HEK293 (cell line): Measurements from ENCODE around the gene PNMA1.

Experiments
- BCL11B ChIP-seq: fragments of 450-650 bp; formaldehyde crosslinking; IDR thresholded peaks from 2 replicates; pipeline ENCODE4 v1.5.1; 2016; ENCODE audit warnings: low read depth, missing biosample characterization, missing genetic modification characterization
- KLF16 ChIP-seq: fragments of 450-650 bp; formaldehyde crosslinking; IDR thresholded peaks from 2 replicates; pipeline ENCODE4 v1.5.1; 2017; ENCODE audit warnings: missing biosample characterization, missing genetic modification characterization
- MZF1 ChIP-seq: fragments of 450-650 bp; formaldehyde crosslinking; IDR thresholded peaks from 2 replicates; pipeline ENCODE4 v1.5.1; 2017; ENCODE audit warnings: missing biosample characterization, missing genetic modification characterization, borderline replicate concordance
- PRDM10 ChIP-seq: fragments of 450-650 bp; formaldehyde crosslinking; IDR thresholded peaks from 2 replicates; pipeline ENCODE4 v1.5.1; 2016; ENCODE audit warnings: missing biosample characterization, missing genetic modification characterization
- PRDM2 ChIP-seq: fragments of 450-650 bp; formaldehyde crosslinking; IDR thresholded peaks from 2 replicates; pipeline ENCODE4 v1.5.1; 2016; ENCODE audit warnings: missing biosample characterization, missing genetic modification characterization, borderline replicate concordance
- PRDM4 ChIP-seq: fragments of 450-650 bp; formaldehyde crosslinking; IDR thresholded peaks from 2 replicates; pipeline ENCODE4 v1.5.1; 2017; ENCODE audit warnings: missing biosample characterization, missing genetic modification characterization
- SP7 ChIP-seq: fragments of 450-650 bp; formaldehyde crosslinking; IDR thresholded peaks from 2 replicates; pipeline ENCODE4 v1.5.1; 2016; ENCODE audit warnings: missing biosample characterization, missing genetic modification characterization
- ZBTB11 ChIP-seq: fragments of 450-650 bp; formaldehyde crosslinking; conservative IDR thresholded peaks from 2 replicates; pipeline ENCODE4 v1.5.1; 2016; ENCODE audit warnings: low read depth, missing biosample characterization, missing genetic modification characterization
- ZBTB21 ChIP-seq: fragments of 450-650 bp; formaldehyde crosslinking; IDR thresholded peaks from 2 replicates; pipeline ENCODE4 v1.5.1; 2017; ENCODE audit warnings: missing biosample characterization, missing genetic modification characterization
- ZBTB7A ChIP-seq: fragments of 450-650 bp; formaldehyde crosslinking; IDR thresholded peaks from 2 replicates; pipeline ENCODE4 v1.5.1; 2016; ENCODE audit warnings: low read depth, missing biosample characterization, missing genetic modification characterization
- ZEB2 ChIP-seq: fragments of 450-650 bp; formaldehyde crosslinking; IDR thresholded peaks from 2 replicates; pipeline ENCODE4 v1.5.1; 2016; ENCODE audit warnings: missing biosample characterization, missing genetic modification characterization
- ZNF138 ChIP-seq: fragments of 450-650 bp; formaldehyde crosslinking; IDR thresholded peaks from 2 replicates; pipeline ENCODE4 v1.5.1; 2016; ENCODE audit warnings: missing biosample characterization, missing genetic modification characterization, borderline replicate concordance
- ZNF155 ChIP-seq: fragments of 450-650 bp; formaldehyde crosslinking; IDR thresholded peaks from 2 replicates; pipeline ENCODE4 v1.5.1; 2016; ENCODE audit warnings: missing biosample characterization, missing genetic modification characterization
- ZNF248 ChIP-seq: fragments of 450-650 bp; formaldehyde crosslinking; IDR thresholded peaks from 2 replicates; pipeline ENCODE4 v1.5.1; 2017; ENCODE audit warnings: missing biosample characterization, missing genetic modification characterization
- ZNF324 ChIP-seq: fragments of 450-650 bp; formaldehyde crosslinking; IDR thresholded peaks from 2 replicates; pipeline ENCODE4 v1.5.1; 2016; ENCODE audit warnings: missing biosample characterization, missing genetic modification characterization
- ZNF341 ChIP-seq: fragments of 450-650 bp; formaldehyde crosslinking; IDR thresholded peaks from 2 replicates; pipeline ENCODE4; 2016; ENCODE audit warnings: low read depth, missing biosample characterization, missing genetic modification characterization
- ZNF391 ChIP-seq: fragments of 450-650 bp; formaldehyde crosslinking; IDR thresholded peaks from 2 replicates; pipeline ENCODE4 v1.5.1; 2016; ENCODE audit warnings: low read depth, missing biosample characterization, missing genetic modification characterization, borderline replicate concordance
- ZNF48 ChIP-seq: fragments of 450-650 bp; formaldehyde crosslinking; IDR thresholded peaks from 2 replicates; pipeline ENCODE4 v1.5.1; 2016; ENCODE audit warnings: missing biosample characterization, missing genetic modification characterization
- ZNF560 ChIP-seq: fragments of 450-650 bp; formaldehyde crosslinking; IDR thresholded peaks from 2 replicates; pipeline ENCODE4 v1.5.1; 2017; ENCODE audit warnings: missing biosample characterization, missing genetic modification characterization, borderline replicate concordance
- ZNF654 ChIP-seq: fragments of 450-650 bp; formaldehyde crosslinking; IDR thresholded peaks from 2 replicates; pipeline ENCODE4 v1.5.1; 2016; ENCODE audit warnings: low read depth, missing biosample characterization, missing genetic modification characterization
- ZNF692 ChIP-seq: fragments of 450-650 bp; formaldehyde crosslinking; IDR thresholded peaks from 2 replicates; pipeline ENCODE4 v1.5.1; 2016; ENCODE audit warnings: missing biosample characterization, missing genetic modification characterization
- ZNF785 ChIP-seq: fragments of 450-650 bp; formaldehyde crosslinking; IDR thresholded peaks from 2 replicates; pipeline ENCODE4 v1.5.1; 2016; ENCODE audit warnings: missing biosample characterization, missing genetic modification characterization
- ZSCAN30 ChIP-seq: fragments of 450-650 bp; IDR thresholded peaks from 2 replicates; pipeline ENCODE4 v1.5.1; 2018; ENCODE audit warnings: missing biosample characterization, mild to moderate bottlenecking, missing genetic modification characterization, moderate library complexity

The PNMA1 gene

GRCh38 chr14:73759183-73759713 is 45.1 kb upstream of the PNMA1 start (continued):
- TF ChIP-seq PRDM10 (tag by site-specific recombination) (no peak), ZNF48 (tag by site-specific recombination) (no peak), ZEB2 (no peak), MZF1 (tag by site-specific recombination) (no peak), KLF16 (tag by site-specific recombination) (peak; percentile 30; the same call in 1 of the 2 replicates), ZNF248 (tag by site-specific recombination) (no peak), ZBTB11 (no peak), PRDM2 (no peak), ZNF138 (no peak), PRDM4 (tag by site-specific recombination) (no peak), ZNF155 (tag by site-specific recombination) (no peak), ZBTB21 (tag by site-specific recombination) (no peak), ZNF324 (tag by site-specific recombination) (no peak), BCL11B (no peak), ZNF654 (tag by site-specific recombination) (no peak), ZSCAN30 (no peak), ZBTB7A (tag by site-specific recombination) (no peak), ZNF692 (no peak), ZNF560 (no peak), ZNF391 (tag by site-specific recombination) (no peak), ZNF341 (no peak), SP7 (tag by site-specific recombination) (no peak), ZNF785 (tag by site-specific recombination) (0 out of 2 replicates have a peak, but pooled peaks have one; percentile 25)
